ENCODE measurements around the gene SNRNP40. TPM values are rescaled to one million over a fixed set of nuclear protein-coding genes. Genes with fewer than 3 reads are reported as not detected.

The SNRNP40 gene
- total and polyA plus RNA-seq, 2 donors (not counting 3 experiments of a cell fraction or from before 2014, with no cell fraction given): 66.3 to 78.1 TPM

DNA sequence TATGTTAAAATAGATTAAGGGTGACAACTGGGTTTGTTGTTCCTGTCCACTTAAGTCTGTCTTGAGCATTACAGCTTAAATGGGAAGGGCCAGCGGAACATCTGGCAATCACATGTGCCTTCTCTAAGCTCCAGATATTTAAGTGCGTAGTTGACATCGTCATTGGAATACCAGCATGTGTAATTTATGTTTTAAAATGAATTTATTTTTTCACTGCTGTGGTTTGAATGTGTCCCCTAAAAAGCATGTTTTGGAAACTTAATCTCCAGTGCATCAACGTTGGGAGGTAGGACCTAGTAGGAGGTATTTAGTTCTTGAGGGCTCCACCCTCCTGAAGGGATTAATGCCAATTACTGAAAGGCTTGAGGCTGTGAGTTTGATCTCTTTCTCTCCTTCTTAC lies 13.6 kb upstream of the SNRNP40 start:
- Histone ChIP-seq H3K79me2 (ENCODE audit: control insufficient read depth, insufficient read depth, low read length) (peaks cover 13% of the 10 kb centered on the region), H3K27me3 (ENCODE audit: control insufficient read depth in 2 of 2, insufficient read depth in 2 of 2, low read length in 2 of 2) (no peaks in the 10 kb centered on the region), H3K27ac (ENCODE audit: insufficient read depth, low read depth, low read length) (no peak overlapping the region), H4K20me1 (replicated peaks; ENCODE audit: control insufficient read depth, extremely low read depth, insufficient read depth, low read length) (no peaks in the 10 kb centered on the region), H3K4me3 (replicated peaks in 1 of 3; ENCODE audit: insufficient read depth in 1 of 3, low read depth in 1 of 3, low read length in 3 of 3) (no peak overlapping the region), H3K36me3 (ENCODE audit: control insufficient read depth in 2 of 2, extremely low read depth in 1 of 2, insufficient read depth in 2 of 2, low read length in 2 of 2) (peaks cover 5 to 9% of the 10 kb centered on the region in 2 experiments), H3K9me3 (replicated peaks; ENCODE audit: control insufficient read depth, insufficient read depth, low read length) (no peaks in the 10 kb centered on the region), H3K9me1 (replicated peaks; ENCODE audit: control insufficient read depth, extremely low read depth, insufficient read depth, low read length) (no peaks in the 10 kb centered on the region), H3K9ac (replicated peaks; ENCODE audit: extremely low read depth, insufficient read depth, low read length) (no peak overlapping the region), H3K4me1 (ENCODE audit: control insufficient read depth, extremely low read depth, insufficient read depth, low read length) (peaks cover 4% of the 10 kb centered on the region), H3K4me2 (ENCODE audit: insufficient read depth, low read length) (no peak overlapping the region), H2AFZ (ENCODE audit: low read depth, low read length) (no peak overlapping the region)
- dilution Hi-C loops (cut with MboI; ENCODE audit: extremely low pct_ligation_motif_present, low sequenced_read_pairs) (no loop called here), intact Hi-C loops (cut with micrococcal nuclease) (no loop called here)
- ChIA-PET CTCF (no interaction called here), POLR2A (no interaction called here)
- no peak for DNase-seq (ENCODE audit: low read depth, low spot score)
- BruUV-seq (replicated peaks): no TSS peak
- TF ChIP-seq POLR2AphosphoS5 (IDR thresholded peaks at IDR 0.05; ENCODE audit: insufficient read depth, low read depth, low read length) (no peak), POLR2A (IDR thresholded peaks at IDR 0.05; ENCODE audit: low read depth, low read length) (no peak), JUN (IDR thresholded peaks at IDR 0.05; ENCODE audit: borderline replicate concordance, insufficient read depth, insufficient read length, low read depth) (no peak), GATA2 (IDR thresholded peaks at IDR 0.05; ENCODE audit: insufficient read depth, insufficient read length, low read depth, low read length) (no peak), FOS (IDR thresholded peaks at IDR 0.05; ENCODE audit: borderline replicate concordance, insufficient read depth, low read length) (no peak), MYC (IDR thresholded peaks at IDR 0.05; ENCODE audit: low read depth, low read length) (no peak), CTCF (IDR thresholded peaks at IDR 0.05; ENCODE audit: extremely low read depth in 1 of 2, insufficient read depth in 1 of 2, low read depth in 1 of 2, low read length in 2 of 2) (no peak), EZH2 (IDR thresholded peaks at IDR 0.05; ENCODE audit: borderline replicate concordance, low read depth, low read length, severe bottlenecking) (no peak)
- TF ChIP-seq, protein P1, sequence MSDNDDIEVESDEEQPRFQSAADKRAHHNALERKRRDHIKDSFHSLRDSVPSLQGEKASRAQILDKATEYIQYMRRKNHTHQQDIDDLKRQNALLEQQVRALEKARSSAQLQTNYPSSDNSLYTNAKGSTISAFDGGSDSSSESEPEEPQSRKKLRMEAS (IDR thresholded peaks at IDR 0.05; ENCODE audit: insufficient read depth, insufficient read length): no peak
- no peak for FAIRE-seq
